Dermis microvascular lymphatic vessel endothelial cell (primary cell): ENCODE data around the gene RPL36. TPM values are rescaled to one million over a fixed set of nuclear protein-coding genes. Genes with fewer than 3 reads are reported as not detected.

ENCODE experiments used
- DNase-seq, 2 donors: peaks; one replicate each; pipeline versions ENCODE4 v3.0.0 to v3.0.0-alpha.2; 2010; ENCODE audit warnings: low read depth in 2 of 2
- total RNA-seq: library from RNA; depleted of rRNA; stranded (reverse); fragments of >200 nt; gene quantifications from 2 replicates; pipeline ENCODE4 v1.2.1, GENCODE V29; 2014

RPL36 gene
- 442 and 761 TPM in 2 replicates for total RNA-seq

GRCh38 chr19:5690125-5690954, at the start of gene RPL36:
TSS of gene RPL36 (plus strand) at chr19:5690295. CDS start at chr19:5690508, 213 bp downstream.
- peak; percentile 93 to 96 for DNase-seq

GRCh38 chr19:5641171-5641570, 48.9 kb upstream of the RPL36 start:
- no peak for DNase-seq

DNA sequence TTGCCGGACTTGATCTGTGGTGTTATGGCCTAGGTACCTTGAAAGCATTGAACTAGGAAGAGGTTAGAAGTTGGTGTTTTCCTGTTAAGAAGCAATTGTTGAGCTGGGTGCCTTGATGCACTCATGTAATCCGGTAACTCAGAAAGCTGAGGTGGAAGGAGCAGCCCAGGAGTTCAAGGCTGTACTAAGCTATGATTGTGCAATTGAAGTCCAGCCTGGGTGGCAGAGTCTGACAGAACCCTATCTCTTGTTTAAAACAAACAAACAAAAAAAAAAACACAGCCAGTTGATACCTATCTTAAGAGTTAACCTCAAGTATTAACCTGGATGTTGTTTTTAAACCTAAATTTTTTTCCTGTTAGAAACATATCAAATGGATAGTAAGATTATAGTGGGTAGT, 47.9 kb upstream of the RPL36 start:
- DNase-seq = no peak

- no peak for DNase-seq
These were observed 47.0 kb upstream of the RPL36 start for GRCh38 chr19:5643060-5643459.

DNA sequence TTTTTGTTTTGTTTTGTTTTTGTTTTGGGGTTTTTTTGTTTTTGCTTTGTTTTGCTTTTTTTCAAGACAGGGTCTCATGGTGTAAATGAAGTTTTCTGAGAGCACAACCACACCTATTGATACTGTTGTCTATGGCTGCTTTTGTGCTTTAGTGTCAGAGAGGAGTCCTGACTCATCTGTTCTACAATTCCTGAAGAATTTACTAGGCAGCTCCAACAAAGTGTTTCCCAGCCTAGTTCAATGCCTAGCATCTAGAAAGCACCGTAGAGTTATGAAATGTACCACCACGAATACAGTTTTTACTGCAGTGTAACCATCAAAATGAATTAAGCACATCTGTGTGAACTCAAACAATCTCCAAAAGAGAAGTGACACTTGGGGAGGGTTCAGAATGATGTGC, 46.1 kb upstream of the RPL36 start:
- no peak for DNase-seq

GRCh38 chr19:5645409-5645808, 44.7 kb upstream of the RPL36 start:
- DNase-seq = no peak

GRCh38 chr19:5646703-5647102, 43.4 kb upstream of the RPL36 start:
- no peak for DNase-seq

GRCh38 chr19:5648464-5648863, 41.6 kb upstream of the RPL36 start:
- no peak for DNase-seq

DNA sequence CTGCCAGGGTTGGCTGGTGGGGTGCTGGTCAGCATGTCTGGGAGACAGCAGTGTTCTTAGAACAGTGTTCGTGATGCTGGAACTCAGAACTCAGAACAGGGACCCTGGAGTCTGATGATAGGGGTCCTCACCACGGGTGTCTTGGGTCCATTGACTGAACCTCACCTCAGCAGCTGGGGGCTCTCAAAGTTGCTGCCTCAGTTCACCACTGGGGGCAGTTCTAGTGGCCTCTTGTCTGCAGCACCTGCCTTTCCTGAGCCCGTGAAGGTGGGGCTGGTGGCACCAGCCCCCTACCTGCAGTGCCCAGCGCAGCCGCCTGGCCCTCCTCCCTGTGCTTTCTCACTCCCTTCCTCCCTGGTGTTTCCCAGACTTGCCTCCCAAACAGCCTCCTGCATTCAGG, 38.7 kb upstream of the RPL36 start:
- no peak for DNase-seq

GRCh38 chr19:5652261-5652660, 37.8 kb upstream of the RPL36 start:
- DNase-seq = no peak

- DNase-seq = no peak
These were observed 35.2 kb upstream of the RPL36 start for GRCh38 chr19:5654931-5655330.

DNA sequence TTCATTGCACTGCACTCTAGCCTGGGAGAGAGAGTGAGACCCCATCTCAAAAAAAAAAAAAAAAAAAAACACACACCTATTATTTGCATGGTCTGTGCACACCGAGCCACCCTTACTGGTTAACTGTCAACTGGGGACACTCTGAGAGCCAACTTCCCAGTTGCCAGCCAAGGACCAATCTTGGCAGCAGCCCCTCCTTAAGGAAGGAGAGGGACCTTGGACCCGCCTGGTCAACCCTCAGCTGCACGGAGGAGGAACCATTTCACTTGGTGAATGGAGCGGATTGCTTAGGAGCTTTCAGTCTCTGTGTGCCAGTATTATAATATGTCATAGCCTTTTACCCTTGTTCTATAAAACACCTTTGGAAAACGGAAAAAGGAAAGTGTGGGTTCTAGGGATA, 34.7 kb upstream of the RPL36 start:
- DNase-seq = no peak

DNA sequence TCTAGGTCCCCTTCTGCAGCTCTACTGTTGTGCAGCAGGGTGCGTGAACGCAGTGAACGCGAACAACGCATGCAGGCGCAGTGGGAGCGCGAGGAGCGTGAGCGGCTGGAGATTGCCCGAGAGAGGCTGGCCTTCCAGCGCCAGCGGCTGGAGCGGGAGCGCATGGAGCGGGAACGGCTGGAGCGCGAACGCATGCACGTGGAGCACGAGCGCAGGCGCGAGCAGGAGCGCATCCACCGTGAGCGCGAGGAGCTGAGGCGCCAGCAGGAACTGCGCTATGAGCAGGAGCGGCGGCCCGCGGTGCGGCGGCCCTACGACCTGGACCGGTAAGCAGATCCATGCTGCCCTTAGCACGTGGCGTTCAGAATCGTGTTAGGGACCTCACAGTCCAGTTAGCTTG, 28.6 kb upstream of the RPL36 start:
- no peak for DNase-seq

DNA sequence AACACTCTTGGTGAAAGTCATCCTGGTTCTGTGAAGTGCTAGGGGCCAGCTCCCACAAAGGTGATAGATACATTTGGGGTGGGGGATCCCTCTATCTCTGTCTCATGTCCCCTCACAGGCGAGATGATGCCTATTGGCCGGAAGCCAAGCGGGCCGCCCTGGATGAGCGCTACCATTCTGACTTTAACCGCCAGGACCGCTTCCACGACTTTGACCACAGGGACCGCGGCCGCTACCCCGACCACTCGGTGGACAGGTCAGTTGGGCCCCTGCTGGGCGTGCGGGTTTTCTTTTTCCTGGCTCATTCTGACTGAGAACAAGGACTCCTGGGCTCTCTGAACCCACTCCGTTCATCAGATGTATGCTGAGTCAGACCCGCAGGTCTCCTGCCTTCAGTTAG, 26.2 kb upstream of the RPL36 start:
- DNase-seq = no peak

DNA sequence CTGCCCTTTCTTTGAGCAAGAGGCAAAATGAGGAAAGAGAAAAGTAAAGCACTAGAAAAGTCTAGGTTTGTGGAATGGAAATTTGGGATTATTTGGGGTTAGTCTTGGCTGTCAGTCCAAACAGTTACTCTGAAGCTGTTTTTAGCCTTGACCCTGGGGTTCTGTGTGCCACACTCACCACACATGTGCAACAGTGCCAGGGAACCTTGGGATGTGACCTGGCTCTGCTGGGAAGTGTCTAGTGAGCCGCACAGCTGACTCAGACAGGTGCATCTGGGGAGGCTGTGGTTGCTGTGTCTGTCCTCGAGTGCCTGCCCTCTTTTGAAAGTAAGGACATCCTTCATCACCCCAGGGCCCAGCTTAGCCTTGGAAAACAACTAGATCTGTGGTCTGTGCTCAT, 25.6 kb upstream of the RPL36 start:
- no peak for DNase-seq

DNA sequence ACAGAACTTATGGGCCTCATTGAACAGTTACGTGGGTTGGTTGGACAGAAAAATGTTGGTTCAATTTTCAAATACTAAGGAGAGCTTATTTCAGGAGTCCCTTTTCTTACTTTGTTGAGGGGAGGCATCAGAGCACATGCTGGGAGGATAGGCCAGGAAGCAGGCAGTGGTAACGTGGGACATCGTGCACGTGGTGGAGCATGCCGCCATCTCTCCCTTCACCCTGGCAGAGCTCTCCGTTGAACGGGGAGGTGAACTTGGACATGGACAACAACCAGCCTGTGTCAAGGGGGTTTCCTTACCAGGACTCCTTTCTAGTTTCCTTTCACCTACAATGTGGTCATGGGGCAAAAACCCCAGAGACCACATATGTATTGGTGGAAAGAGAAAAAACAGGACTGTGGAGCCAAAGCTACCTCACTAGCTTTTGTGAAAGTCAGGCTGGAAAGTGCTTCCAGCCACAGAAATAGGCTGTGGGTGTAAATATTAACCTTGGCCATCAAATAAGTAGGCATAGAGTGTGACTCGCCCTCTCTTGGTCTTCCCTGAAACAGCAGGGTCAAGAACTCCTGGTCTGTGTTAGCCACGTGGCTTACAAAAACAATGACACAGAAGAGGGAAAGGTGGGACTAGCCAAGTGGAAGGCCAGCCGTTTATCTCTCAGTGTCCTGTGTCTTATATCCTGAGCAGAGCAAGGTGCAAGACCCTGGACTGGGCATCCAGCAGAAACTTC, 24.1 kb upstream of the RPL36 start:
- DNase-seq = peak; percentile 32 to 70

GRCh38 chr19:5666921-5667610, 23.0 kb upstream of the RPL36 start:
- DNase-seq = no peak

DNA sequence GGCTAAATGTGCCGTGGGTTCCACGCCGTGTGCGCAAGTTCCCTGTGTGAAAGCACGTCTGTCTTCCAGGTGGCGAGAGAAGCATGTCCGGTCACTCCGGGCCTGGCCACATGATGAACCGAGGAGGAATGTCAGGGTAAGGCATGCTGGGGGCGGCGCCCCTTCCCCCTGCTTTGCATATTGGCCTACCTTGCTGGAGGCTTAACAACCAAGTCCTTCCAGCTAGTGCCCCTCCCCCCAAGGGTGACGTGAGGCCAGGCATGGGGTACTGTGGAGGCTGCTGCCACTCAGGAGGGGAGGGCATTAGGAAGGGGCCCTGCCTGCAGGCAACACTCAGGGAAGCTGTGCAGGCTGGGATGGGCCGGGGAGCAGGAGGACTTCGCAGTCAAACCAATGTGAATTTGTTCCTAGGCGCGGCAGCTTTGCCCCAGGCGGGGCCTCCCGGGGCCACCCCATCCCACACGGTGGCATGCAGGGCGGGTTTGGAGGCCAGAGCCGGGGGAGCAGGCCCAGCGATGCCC, 22.3 kb upstream of the RPL36 start:
- DNase-seq = no peak

GRCh38 chr19:5669212-5669611, 20.9 kb upstream of the RPL36 start:
- no peak for DNase-seq

- no peak for DNase-seq
These were observed 18.5 kb upstream of the RPL36 start for GRCh38 chr19:5671600-5671999.

DNA sequence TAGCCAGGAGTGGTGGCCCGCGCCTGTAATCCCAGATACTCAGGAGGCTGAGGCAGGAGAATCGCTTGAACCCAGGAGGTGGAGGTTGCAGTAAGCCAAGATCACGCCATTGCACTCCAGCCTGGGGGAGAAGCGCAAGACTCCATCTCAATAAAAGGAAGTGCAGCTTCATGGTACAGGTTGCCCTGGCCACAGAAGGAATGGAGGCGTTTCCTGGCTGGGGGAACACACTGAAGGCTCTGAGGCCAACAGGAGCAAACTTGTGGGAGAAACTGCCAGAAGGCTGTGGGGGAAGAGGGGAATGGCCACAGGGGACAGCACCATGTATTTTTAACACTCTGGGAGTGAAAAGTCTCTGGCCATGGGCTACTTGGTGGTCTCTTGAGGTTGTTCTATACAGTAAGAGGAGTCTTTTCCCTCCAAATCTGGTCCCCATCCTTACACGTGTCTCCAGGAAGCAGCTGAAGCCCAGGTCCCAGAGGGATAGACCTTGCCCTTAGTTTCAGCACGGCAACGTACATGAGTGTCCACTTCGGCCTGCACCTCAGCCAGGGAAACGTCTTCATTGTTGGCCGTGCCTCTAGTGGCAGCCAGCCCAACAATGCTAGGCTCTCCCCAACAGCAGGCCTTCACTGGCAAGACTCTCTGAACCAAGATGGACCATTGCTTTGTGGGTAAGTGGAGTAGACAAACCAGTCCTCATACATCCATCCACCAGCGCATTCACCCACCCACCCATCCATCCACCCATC, 17.2 kb upstream of the RPL36 start:
- DNase-seq = no peak
